GM10248 (cell line): Measurements from ENCODE around the gene IGF1.

Source experiments
- CTCF ChIA-PET: fragments of 300-600 bp; sonication (Branson Sonifier 250); formaldehyde crosslinking; extraction: SDS; loops from one replicate; lab custom pipeline; 2021; ENCODE audit warnings: antibody characterized with exemption; lab: Yijun Ruan, JAX
- POLR2A ChIA-PET: fragments of 350-650 bp; sonication (Branson Sonifier 250); formaldehyde crosslinking; extraction: SDS; loops from one replicate; lab custom pipeline; 2020; ENCODE audit warnings: antibody characterized with exemption; lab: Yijun Ruan, JAX
- DNase-seq: peaks from one replicate; pipeline ENCODE4 v3.0.0; 2012; ENCODE audit errors: extremely low spot score
- TF ChIP-seq, protein P1 (sequence below): IDR thresholded peaks from 2 replicates; pipeline ENCODE4 v1.5.1; 2012; ENCODE audit warnings: mild to moderate bottlenecking, low read depth; ENCODE audit errors: extremely low read depth, missing control alignments, control extremely low read depth

Gene IGF1

DNA sequence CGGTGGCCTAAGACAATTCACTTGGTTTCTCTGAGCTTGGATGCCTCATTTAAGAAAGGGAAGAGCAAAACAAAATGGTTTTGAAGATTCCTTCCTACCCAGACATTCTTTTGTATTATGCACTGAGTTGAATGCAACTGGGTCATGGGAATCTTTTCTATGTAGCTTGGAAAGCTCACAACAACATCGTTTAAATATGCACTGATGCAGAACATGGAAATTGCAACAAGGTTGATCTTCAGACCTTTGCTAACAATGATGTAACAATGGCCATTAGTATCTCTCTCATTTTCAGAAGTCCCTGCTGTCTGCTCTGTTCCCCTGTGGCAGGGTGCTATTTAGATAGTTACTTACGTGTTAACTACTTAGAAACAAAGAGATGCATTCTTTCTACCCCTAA, 30.1 kb upstream of the IGF1 start:
- TF ChIP-seq, protein P1, sequence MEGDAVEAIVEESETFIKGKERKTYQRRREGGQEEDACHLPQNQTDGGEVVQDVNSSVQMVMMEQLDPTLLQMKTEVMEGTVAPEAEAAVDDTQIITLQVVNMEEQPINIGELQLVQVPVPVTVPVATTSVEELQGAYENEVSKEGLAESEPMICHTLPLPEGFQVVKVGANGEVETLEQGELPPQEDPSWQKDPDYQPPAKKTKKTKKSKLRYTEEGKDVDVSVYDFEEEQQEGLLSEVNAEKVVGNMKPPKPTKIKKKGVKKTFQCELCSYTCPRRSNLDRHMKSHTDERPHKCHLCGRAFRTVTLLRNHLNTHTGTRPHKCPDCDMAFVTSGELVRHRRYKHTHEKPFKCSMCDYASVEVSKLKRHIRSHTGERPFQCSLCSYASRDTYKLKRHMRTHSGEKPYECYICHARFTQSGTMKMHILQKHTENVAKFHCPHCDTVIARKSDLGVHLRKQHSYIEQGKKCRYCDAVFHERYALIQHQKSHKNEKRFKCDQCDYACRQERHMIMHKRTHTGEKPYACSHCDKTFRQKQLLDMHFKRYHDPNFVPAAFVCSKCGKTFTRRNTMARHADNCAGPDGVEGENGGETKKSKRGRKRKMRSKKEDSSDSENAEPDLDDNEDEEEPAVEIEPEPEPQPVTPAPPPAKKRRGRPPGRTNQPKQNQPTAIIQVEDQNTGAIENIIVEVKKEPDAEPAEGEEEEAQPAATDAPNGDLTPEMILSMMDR = no peak
- ChIA-PET CTCF (interaction anchor here (1.4 to 1.7 kb wide), 2 partner anchors 9 to 14 kb away, joined by 3 read pairs; no protein-coding TSS in a partner anchor), POLR2A (no interaction called here)
- no peak for DNase-seq

DNA sequence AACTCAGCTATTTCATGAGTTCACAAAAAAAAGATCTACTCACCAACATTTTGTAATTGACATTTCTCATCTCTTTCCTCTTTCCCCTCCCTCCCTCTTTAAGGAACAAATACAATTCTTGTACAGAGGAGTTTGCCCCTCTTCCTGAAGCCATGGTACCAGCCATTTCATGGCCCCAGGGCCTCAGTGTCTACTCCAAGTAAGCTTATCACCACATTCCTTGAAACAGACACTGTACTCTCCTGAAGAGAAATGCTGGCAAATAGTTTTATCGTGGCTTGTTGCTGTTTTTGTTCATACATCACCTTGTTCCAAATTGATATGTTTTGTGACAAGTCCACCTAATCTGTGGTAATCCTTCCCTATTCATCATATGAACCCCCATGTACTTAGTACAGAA, 29.7 kb upstream of the IGF1 start:
- TF ChIP-seq, protein P1 = no peak
- POLR2A ChIA-PET = no interaction called here
- CTCF ChIA-PET = interaction anchor here (1.2 to 1.7 kb wide), 3 partner anchors 9 to 26 kb away, joined by 3 to 4 read pairs (median 3); no protein-coding TSS in a partner anchor
- DNase-seq = no peak

DNA sequence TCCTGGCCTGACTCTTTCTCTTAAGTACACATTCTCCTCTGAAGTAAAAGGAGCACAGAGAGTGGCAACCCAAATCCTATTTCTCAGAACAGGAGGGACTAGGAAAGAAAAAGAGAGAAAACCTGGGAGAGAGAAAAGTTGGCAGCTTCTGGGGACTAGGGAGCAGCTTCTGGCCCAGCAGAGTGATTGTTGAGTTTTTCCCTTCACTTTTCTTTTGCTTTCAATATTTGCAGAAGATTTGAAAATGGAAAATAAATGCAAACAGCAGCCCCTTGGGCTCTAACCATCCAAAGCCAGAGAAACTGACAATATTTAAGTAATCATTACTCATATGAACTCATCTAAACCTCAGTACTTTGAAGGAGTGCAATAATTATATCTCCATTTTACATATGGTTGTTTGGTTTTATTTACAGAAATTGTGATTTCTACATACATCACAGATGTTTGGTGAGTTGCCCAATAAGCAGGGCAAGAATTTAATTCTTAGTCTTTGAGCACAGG, 28.8 kb upstream of the IGF1 start:
- DNase-seq = no peak
- POLR2A ChIA-PET = no interaction called here
- CTCF ChIA-PET = interaction anchor here (1.2 to 1.7 kb wide), 2 partner anchors 10 to 25 kb away, joined by 3 to 4 read pairs; no protein-coding TSS in a partner anchor
- TF ChIP-seq, protein P1 = no peak

DNA sequence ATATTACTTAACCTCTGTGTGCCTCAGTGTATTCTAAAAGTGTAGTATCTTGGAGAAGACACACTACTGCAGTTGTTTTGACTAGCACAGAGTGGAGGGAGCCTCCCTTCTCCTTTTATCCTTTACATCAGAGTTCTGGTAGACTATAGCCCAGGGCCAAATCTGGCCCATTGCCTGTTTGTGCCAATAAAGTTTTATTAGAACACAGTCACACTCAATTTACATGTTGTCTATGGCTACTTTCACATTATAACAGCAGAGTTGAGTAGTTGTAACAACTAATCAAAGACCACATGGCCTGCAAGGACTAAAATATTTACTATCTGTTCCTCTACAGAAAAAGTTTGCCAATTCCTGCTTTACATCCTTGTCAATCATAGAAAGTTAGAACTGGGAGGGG, 27.7 kb upstream of the IGF1 start:
- TF ChIP-seq, protein P1 = no peak
- no peak for DNase-seq
- ChIA-PET CTCF (interaction anchor here (2.5 kb wide), 1 partner anchor 22 kb away, joined by 6 read pairs; no protein-coding TSS in a partner anchor), POLR2A (no interaction called here)

DNA sequence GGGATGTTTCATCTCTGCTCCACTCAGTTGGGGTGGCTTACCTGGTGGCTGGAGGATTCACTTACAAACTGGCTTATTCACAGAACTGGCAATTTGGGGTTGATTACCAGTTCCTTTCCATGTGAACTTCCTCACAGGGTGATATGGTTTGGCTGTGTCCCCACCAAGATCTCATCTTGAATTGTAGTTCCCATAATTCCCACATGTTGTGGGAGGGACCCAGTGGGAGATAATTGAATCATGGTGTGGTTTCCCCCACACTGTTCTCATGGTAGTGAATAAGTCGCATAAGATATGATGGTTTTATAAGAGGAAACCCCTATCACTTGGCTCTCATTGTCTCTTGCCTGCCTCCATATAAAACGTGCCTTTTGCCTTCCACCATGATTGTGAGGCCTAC, 26.9 kb upstream of the IGF1 start:
- no peak for DNase-seq
- ChIA-PET CTCF (interaction anchor here (1.6 to 2.5 kb wide), 3 partner anchors 14 to 23 kb away, joined by 6 to 7 read pairs (median 7); no protein-coding TSS in a partner anchor), POLR2A (no interaction called here)
- TF ChIP-seq, protein P1 = no peak

DNA sequence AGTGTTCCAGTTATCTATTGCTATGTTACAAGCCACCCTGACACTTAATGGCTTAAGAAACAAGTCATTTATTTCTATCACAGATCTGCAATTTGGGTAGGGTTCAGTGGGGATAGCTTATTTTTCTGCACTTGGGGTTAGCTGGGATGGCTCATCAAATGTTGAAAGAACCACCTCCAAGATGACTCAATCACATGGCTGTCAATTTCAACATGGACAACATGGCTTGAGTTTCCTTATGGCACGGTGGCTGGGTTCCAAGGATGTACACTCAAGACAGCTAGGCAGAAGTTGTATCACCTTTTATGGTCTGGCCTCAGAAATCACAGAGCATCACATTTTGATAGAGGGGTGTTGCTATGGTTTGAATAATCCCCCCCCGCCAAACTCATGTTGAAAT, 24.5 kb upstream of the IGF1 start:
- no peak for DNase-seq
- CTCF ChIA-PET = interaction anchor here (0.8 to 1.6 kb wide), 3 partner anchors 17 to 335 kb away, joined by 3 to 4 read pairs (median 4); no protein-coding TSS in a partner anchor
- TF ChIP-seq, protein P1 = no peak
- POLR2A ChIA-PET = no interaction called here
